ENCODE results near the gene DAAM2.

DAAM2 gene

DNA sequence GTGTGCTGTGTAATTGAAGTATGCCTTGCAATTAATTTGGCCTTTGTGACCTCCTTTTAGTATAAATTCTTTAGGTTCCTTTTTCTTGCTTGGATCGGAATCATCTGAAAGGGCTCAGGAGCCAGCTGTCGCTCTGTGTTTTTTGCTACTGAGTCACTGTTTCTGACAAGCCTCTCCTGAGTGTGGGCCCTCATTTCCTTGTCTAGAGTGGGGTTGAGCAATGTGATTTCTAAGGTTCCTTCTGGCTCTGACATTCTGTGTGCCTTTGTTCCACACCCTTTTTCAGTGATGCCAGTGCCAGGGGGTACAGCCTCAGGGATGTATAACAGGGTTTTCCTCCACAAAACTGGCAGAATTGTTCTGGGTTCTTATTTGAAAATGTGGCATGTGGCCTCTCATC, 26.5 kb downstream of the DAAM2 start:
- no peak for DNase-seq (ENCODE audit: low read depth in 2 of 2, low spot score in 1 of 2)

DNA sequence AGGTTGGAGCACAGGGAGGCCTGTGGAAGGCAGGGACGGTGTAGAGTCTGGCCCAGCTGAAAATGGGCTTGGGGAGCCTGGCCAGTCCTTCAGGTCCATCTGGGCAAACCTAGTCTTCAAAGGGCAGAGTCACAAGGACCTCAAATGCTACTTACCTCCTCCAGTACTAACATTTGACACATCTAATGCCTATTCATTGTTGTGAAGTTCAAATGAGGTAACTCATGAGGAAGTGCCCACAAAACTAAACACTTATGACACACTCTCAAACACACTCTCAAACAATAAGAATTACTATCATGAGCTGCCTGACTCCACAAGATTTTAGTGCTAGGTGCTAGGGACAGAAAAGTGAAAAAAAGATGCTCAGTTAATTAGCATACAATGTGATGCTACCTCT, 27.1 kb downstream of the DAAM2 start:
- DNase-seq (ENCODE audit: low read depth in 2 of 2, low spot score in 1 of 2), result no peak

DNA sequence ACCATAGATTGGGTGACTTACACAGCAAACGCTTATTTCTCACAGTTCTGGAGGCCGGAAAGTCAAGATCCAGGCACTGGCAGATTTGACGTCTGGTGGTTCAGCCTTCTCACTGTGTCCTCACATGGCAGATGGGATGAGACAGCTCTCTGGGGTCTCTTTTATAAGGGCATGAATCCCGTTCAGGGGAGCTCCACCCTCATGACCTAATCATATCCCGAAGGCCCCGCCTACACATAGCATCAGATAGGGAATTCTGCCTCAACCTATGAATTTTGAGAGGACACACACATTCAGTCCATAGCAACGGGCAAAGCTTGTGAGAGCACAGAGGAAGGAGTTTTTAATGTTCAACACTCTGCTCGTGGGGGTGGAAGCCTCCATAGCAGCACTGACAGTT, 27.5 kb downstream of the DAAM2 start:
- DNase-seq (ENCODE audit: low read depth in 2 of 2, low spot score in 1 of 2), result no peak

GRCh38 chr6:39820553-39820952, 28.4 kb downstream of the DAAM2 start:
- no peak for DNase-seq (ENCODE audit: low read depth in 2 of 2, low spot score in 1 of 2)

GRCh38 chr6:39821046-39821740, 29.0 kb downstream of the DAAM2 start:
- no peak for DNase-seq (ENCODE audit: low read depth in 2 of 2, low spot score in 1 of 2)

GRCh38 chr6:39821742-39822532, 29.8 kb downstream of the DAAM2 start:
- no peak for DNase-seq (ENCODE audit: low read depth in 2 of 2, low spot score in 1 of 2)

DNA sequence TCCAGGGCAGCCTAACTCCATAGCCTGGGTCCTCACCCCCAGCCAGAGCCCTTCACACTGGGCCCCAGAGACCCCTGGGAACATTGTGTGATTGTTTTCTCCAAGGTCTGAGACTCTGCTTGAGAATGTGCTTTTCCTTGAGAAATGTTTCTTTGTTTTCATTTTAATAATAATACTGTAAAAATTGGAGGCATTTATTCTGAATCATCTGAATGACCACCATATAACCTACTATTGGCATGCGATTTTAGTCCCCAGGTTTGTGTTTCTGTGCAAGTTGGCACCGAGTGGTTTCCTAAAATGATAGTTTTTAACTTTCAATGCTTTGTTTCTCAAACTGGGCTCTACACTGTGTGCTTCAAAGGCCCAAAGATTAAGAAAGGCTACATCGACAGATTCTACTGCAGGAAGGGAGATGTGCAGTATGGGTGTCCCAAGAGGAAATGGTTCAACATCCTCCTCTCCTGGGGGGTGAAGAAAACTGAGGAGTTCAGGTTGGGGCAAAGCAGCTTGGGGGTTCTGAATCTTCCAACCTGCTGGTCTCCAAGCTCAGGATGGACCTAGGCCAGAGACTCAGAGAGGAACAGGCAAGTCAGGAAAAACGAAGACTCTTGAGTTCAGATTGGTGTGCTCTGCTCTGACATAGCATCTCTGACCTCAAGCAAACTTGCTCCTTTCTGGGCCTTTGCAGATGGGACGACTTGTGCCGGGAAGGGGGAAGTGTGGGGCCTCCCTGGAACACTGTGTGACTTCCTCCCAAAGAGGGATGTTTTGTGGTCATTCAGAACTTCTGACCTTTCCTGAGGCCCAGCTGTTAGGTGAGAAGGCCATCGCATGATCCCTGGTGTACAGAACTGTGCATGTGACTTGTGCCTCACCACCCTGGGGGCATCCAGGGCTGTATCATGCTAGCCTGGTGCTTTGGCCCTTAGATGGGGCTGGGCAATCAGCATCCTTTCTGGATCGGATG, 31.0 kb downstream of the DAAM2 start:
- DNase-seq (ENCODE audit: low read depth in 2 of 2, low spot score in 1 of 2), result no peak

- no peak for DNase-seq (ENCODE audit: low read depth in 2 of 2, low spot score in 1 of 2)
Measured at GRCh38 chr6:39824030-39824926, 32.1 kb downstream of the DAAM2 start.

DNA sequence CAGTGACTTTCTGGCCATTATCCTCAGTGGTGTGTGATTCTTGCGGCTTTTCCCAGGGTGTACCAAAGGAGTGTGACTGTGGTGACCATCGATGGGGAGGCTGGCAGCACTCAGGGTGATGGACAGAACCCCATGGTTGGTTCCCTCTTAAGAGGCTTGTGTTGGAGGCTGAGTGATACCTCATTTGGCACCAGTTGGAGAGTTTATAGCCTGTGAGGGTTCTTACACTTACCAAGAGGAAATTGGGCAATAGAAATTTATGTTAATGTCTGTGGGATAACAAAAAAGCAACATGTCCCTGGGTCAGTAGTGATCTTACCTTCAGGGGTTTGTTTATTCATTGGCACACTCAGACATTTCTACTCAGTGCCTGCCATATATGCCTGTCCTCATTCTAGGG, 37.2 kb downstream of the DAAM2 start:
- DNase-seq (ENCODE audit: low read depth in 2 of 2, low spot score in 1 of 2), result no peak

GRCh38 chr6:39830444-39830843, 38.3 kb downstream of the DAAM2 start:
- no peak for DNase-seq (ENCODE audit: low read depth in 2 of 2, low spot score in 1 of 2)

GRCh38 chr6:39831701-39832100, 39.5 kb downstream of the DAAM2 start:
- no peak for DNase-seq (ENCODE audit: low read depth in 2 of 2, low spot score in 1 of 2)

- no peak for DNase-seq (ENCODE audit: low read depth in 2 of 2, low spot score in 1 of 2)
Measured at GRCh38 chr6:39834278-39834677, 42.1 kb downstream of the DAAM2 start.

DNA sequence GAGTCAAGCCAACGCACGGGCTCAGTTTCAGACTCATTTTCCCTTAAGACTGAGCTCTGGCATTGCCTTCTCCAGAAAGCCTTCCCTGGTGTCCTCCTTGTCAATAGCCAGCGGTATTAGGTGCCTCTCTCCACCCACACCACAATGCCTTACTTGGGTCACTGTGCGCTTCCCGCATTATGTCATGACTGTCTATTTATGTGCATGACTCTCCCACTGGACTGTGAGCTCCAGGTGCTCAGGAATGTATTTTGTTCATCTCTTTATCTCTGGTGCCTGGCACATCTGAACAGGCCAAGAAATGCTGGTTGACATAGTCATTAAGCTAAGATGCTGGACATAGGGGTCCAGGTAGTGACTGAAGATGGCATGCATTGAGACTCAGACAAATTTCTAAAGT, 42.7 kb downstream of the DAAM2 start:
- no peak for DNase-seq (ENCODE audit: low read depth in 2 of 2, low spot score in 1 of 2)

DNA sequence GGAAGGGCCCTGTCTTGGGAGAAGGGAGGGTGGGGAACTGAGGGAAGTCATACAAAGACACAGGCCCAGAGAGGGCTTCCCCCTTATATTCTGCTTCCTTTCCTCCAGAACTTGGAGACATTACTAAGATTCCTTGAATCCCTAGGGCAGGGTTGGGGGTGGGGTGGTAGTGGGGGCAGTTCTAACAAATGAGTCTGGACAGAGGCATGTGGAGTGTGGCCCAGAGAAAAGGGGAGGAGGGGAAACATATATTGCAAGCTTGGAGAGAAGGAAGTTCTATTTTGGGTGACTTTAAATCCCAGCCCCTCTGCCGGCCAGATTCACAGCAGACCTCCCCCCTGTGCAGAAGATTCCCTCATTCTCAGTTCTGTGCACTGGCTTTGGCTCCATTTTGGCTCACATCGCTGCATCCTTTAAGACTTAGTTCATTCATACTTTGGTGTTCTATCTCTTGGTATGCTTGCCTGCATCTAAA, 43.7 kb downstream of the DAAM2 start:
- no peak for DNase-seq (ENCODE audit: low read depth in 2 of 2, low spot score in 1 of 2)

GRCh38 chr6:39836606-39837005, 44.4 kb downstream of the DAAM2 start:
- no peak for DNase-seq (ENCODE audit: low read depth in 2 of 2, low spot score in 1 of 2)

DNA sequence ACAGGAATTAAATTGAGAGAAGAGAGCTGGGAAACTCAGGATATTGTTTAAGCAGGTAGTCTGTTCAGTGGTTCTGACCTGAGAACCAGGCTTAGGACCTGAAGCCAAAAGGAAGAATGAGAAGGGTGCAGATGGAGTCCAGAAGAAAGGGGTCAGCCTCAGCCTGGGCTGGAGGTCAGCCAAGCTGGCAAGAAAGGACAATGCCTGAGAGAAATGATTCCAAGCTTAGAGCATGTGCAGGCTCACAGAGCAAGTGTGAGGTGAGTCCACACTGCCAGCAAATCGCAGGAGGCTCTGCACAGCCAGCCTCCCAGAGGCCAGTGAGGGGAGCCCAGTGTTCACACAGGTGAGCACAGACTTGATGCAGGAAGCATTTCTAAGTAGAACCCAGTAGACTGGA, 47.3 kb downstream of the DAAM2 start:
- DNase-seq (ENCODE audit: low read depth in 2 of 2, low spot score in 1 of 2), result no peak

GRCh38 chr6:39840781-39841180, 48.6 kb downstream of the DAAM2 start:
- no peak for DNase-seq (ENCODE audit: low read depth in 2 of 2, low spot score in 1 of 2)

DNA sequence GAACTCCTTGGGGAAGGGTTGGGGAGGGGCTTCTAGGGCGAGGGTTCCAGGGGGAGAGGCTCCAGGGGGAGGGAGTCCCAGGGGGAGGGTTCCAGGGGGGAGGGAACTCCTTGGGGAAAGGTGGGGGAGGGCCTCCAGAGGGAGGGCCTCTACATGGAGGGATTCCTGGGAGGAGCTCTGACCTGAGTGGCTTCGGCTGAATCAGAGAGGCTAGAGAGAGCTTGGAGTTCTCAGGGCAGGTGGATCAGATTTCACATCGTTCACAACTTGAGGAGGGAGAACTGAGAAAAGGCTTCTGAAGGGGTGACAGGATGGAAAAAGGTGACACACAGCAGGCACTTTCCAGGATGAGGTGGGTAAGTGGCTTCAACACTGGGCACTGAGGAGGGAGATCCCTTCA, 49.1 kb downstream of the DAAM2 start:
- no peak for DNase-seq (ENCODE audit: low read depth in 2 of 2, low spot score in 1 of 2)

DNA sequence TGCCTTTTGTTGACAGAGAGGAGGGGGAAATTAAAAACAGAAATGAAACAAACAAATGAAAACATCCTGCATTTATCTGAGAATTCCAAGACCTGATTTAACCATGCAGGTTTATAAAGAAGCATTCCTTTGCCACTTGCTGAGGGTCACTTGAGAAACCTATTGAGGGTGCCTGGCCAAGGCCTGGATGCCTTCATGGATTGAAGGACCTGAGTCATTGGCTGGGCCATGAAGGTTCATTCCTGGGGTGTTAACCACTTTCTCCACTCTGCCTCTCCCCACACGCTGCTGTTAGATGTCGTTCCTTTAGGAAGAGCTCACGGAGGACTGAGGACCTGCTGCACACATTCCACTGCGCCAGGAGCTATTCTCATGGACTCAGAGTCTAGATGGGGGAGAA, 49.7 kb downstream of the DAAM2 start:
- DNase-seq (ENCODE audit: low read depth in 2 of 2, low spot score in 1 of 2), result no peak

- no peak for DNase-seq (ENCODE audit: low read depth in 2 of 2, low spot score in 1 of 2)
Measured at GRCh38 chr6:39843305-39844020, 51.3 kb downstream of the DAAM2 start.

Data from stimulated activated CD8-positive, alpha-beta memory T cell treated with anti-CD3 and anti-CD28 coated beads, Interleukin-4, amount 100 ng/mL, for 1 hour (primary cell).